ENCODE data around the gene SLC25A52.

SLC25A52 gene

DNA sequence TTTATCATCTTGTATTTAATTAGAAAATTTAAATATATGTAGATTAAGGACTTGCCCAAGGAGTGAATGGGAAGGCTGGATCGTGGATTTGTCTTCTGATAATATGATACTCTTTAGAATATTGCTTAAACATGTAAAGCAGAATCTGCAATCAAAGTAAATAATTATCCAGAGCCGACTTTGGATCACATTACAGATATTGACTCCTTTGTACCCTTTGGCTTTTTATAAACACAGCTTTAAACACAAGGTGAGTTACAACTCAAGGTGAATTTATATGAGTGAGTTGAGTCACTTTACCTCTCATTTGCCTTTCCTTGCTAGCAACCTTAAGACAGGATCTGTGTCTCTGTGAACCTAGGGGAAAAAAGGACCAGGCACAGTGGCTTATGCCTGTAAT is 37.7 kb upstream of the SLC25A52 start:
- H3K4me2 ChIP-seq (ENCODE audit: low read length), result no peak overlapping the region
- H4K20me1 ChIP-seq (ENCODE audit: insufficient read depth, low read length), result no peaks in the 10 kb centered on the region
- no peaks in the 10 kb centered on the region for H3K9me3 ChIP-seq (ENCODE audit: low read length)
- H3K4me1 ChIP-seq (ENCODE audit: insufficient read depth, low read length, severe bottlenecking), result no peaks in the 10 kb centered on the region
- H3K4me3 ChIP-seq (ENCODE audit: low read depth, low read length, poor library complexity, severe bottlenecking), result no peak overlapping the region
- H3K79me2 ChIP-seq (ENCODE audit: insufficient read depth, low read length), result no peaks in the 10 kb centered on the region
- H3K27ac ChIP-seq (ENCODE audit: low read depth, low read length, poor library complexity, severe bottlenecking), result no peak overlapping the region
- H3K27me3 ChIP-seq (ENCODE audit: insufficient read depth, low read length), result no peaks in the 10 kb centered on the region
- no peaks in the 10 kb centered on the region for H3K36me3 ChIP-seq (ENCODE audit: insufficient read depth, low read length)
- no peak overlapping the region for H3K9ac ChIP-seq (ENCODE audit: low read length)
- no peak overlapping the region for H2AFZ ChIP-seq (ENCODE audit: low read length)
- no peak for TF ChIP-seq EZH2 (IDR thresholded peaks at IDR 0.05; ENCODE audit: borderline replicate concordance, low read length)
- TF ChIP-seq, protein P1, sequence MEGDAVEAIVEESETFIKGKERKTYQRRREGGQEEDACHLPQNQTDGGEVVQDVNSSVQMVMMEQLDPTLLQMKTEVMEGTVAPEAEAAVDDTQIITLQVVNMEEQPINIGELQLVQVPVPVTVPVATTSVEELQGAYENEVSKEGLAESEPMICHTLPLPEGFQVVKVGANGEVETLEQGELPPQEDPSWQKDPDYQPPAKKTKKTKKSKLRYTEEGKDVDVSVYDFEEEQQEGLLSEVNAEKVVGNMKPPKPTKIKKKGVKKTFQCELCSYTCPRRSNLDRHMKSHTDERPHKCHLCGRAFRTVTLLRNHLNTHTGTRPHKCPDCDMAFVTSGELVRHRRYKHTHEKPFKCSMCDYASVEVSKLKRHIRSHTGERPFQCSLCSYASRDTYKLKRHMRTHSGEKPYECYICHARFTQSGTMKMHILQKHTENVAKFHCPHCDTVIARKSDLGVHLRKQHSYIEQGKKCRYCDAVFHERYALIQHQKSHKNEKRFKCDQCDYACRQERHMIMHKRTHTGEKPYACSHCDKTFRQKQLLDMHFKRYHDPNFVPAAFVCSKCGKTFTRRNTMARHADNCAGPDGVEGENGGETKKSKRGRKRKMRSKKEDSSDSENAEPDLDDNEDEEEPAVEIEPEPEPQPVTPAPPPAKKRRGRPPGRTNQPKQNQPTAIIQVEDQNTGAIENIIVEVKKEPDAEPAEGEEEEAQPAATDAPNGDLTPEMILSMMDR (IDR thresholded peaks at IDR 0.05; ENCODE audit: low read length), result no peak
- no peaks in the 10 kb centered on the region for H3K9me2 ChIP-seq (ENCODE audit: low read depth, low read length)
- H3F3A ChIP-seq (ENCODE audit: insufficient read depth, low read length), result no peaks in the 10 kb centered on the region

GRCh38 chr18:31795747-31796146 is 35.1 kb upstream of the SLC25A52 start:
- H2AFZ ChIP-seq (ENCODE audit: low read length), result no peak overlapping the region
- H3K79me2 ChIP-seq (ENCODE audit: insufficient read depth, low read length), result no peaks in the 10 kb centered on the region
- H4K20me1 ChIP-seq (ENCODE audit: insufficient read depth, low read length), result no peaks in the 10 kb centered on the region
- no peak overlapping the region for H3K9ac ChIP-seq (ENCODE audit: low read length)
- no peaks in the 10 kb centered on the region for H3F3A ChIP-seq (ENCODE audit: insufficient read depth, low read length)
- H3K36me3 ChIP-seq (ENCODE audit: insufficient read depth, low read length), result no peaks in the 10 kb centered on the region
- no peak overlapping the region for H3K4me2 ChIP-seq (ENCODE audit: low read length)
- H3K4me1 ChIP-seq (ENCODE audit: insufficient read depth, low read length, severe bottlenecking), result no peaks in the 10 kb centered on the region
- H3K4me3 ChIP-seq (ENCODE audit: low read depth, low read length, poor library complexity, severe bottlenecking), result no peak overlapping the region
- no peaks in the 10 kb centered on the region for H3K9me2 ChIP-seq (ENCODE audit: low read depth, low read length)
- TF ChIP-seq, protein P1 (IDR thresholded peaks at IDR 0.05; ENCODE audit: low read length), result no peak
- TF ChIP-seq EZH2 (IDR thresholded peaks at IDR 0.05; ENCODE audit: borderline replicate concordance, low read length), result no peak
- H3K9me3 ChIP-seq (ENCODE audit: low read length), result no peaks in the 10 kb centered on the region
- H3K27me3 ChIP-seq (ENCODE audit: insufficient read depth, low read length), result no peaks in the 10 kb centered on the region
- no peak overlapping the region for H3K27ac ChIP-seq (ENCODE audit: low read depth, low read length, poor library complexity, severe bottlenecking)

DNA sequence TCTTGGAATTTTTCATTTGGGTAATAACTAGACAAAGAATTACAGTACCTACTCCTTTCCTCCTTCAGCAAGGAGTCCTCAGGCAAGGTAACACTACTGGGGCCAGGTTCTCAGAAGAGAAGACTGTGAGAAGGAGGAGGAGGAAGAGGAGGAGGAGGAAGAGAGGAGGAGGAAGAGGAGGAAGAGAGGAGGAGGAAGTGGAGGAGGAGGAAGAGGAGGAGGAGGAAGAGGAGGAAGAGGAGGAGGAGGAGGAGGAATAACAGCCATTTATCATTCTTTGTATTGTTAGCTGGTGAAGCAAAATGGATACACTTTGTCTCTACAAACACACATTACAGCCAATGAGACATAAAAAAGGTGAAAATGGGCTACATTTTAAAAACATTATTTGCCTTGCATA is 32.9 kb upstream of the SLC25A52 start:
- Histone ChIP-seq H4K20me1 (ENCODE audit: insufficient read depth, low read length) (no peaks in the 10 kb centered on the region), H3K9ac (ENCODE audit: low read length) (no peak overlapping the region), H3K36me3 (ENCODE audit: insufficient read depth, low read length) (no peaks in the 10 kb centered on the region), H3F3A (ENCODE audit: insufficient read depth, low read length) (no peaks in the 10 kb centered on the region), H3K4me1 (ENCODE audit: insufficient read depth, low read length, severe bottlenecking) (no peaks in the 10 kb centered on the region), H3K4me2 (ENCODE audit: low read length) (no peak overlapping the region), H3K9me3 (ENCODE audit: low read length) (no peaks in the 10 kb centered on the region), H3K27ac (ENCODE audit: low read depth, low read length, poor library complexity, severe bottlenecking) (no peak overlapping the region), H3K9me2 (ENCODE audit: low read depth, low read length) (no peaks in the 10 kb centered on the region), H2AFZ (ENCODE audit: low read length) (no peak overlapping the region), H3K27me3 (ENCODE audit: insufficient read depth, low read length) (no peaks in the 10 kb centered on the region), H3K4me3 (ENCODE audit: low read depth, low read length, poor library complexity, severe bottlenecking) (no peak overlapping the region), H3K79me2 (ENCODE audit: insufficient read depth, low read length) (no peaks in the 10 kb centered on the region)
- TF ChIP-seq EZH2 (IDR thresholded peaks at IDR 0.05; ENCODE audit: borderline replicate concordance, low read length), result no peak
- TF ChIP-seq, protein P1 (IDR thresholded peaks at IDR 0.05; ENCODE audit: low read length), result no peak
